A172 (cell line): ENCODE results near the gene FAM78B. TPM values are rescaled to one million over a fixed set of nuclear protein-coding genes. Genes with fewer than 3 reads are reported as not detected.

Experiments used
- DNase-seq: peaks from one replicate; pipeline ENCODE4 v3.0.0-alpha.2; 2015; ENCODE audit warnings: low spot score
- total RNA-seq: library from RNA; depleted of rRNA; stranded (reverse); fragments of >200 nt; shearing (Covaris generic); gene quantifications from 2 replicates; pipeline ENCODE4 v1.2.3, GENCODE V29; 2014

The FAM78B gene
- total RNA-seq, 1 experiment from 2014 or later = 1.6 TPM

GRCh38 chr1:166164995-166165660 is 1.7 kb downstream of the FAM78B start:
- no peak for DNase-seq

- DNase-seq = no peak
These were observed 2.2 kb downstream of the FAM78B start for GRCh38 chr1:166164646-166164994.

GRCh38 chr1:166159656-166160055 is 7.1 kb downstream of the FAM78B start:
- no peak for DNase-seq

- DNase-seq = no peak
These were observed 10.1 kb downstream of the FAM78B start for GRCh38 chr1:166156674-166157073.

- no peak for DNase-seq
These were observed 11.7 kb downstream of the FAM78B start for GRCh38 chr1:166155108-166155507.

- DNase-seq = no peak
These were observed 13.1 kb downstream of the FAM78B start for GRCh38 chr1:166153525-166154314.

- DNase-seq = no peak
These were observed 13.8 kb downstream of the FAM78B start for GRCh38 chr1:166152978-166153377.

GRCh38 chr1:166151804-166152203 is 15.0 kb downstream of the FAM78B start:
- DNase-seq = no peak

- peak; percentile 68 for DNase-seq
These were observed 21.3 kb downstream of the FAM78B start for GRCh38 chr1:166145499-166145898.

- DNase-seq = no peak
These were observed 24.8 kb downstream of the FAM78B start for GRCh38 chr1:166141969-166142368.

GRCh38 chr1:166140251-166140650 is 26.6 kb downstream of the FAM78B start:
- no peak for DNase-seq

GRCh38 chr1:166139735-166140134 is 27.1 kb downstream of the FAM78B start:
- no peak for DNase-seq

- no peak for DNase-seq
These were observed 30.0 kb downstream of the FAM78B start for GRCh38 chr1:166136699-166137401.

- DNase-seq = no peak
These were observed 30.6 kb downstream of the FAM78B start for GRCh38 chr1:166136222-166136621.

- no peak for DNase-seq
These were observed 32.9 kb downstream of the FAM78B start for GRCh38 chr1:166133857-166134256.

- DNase-seq = no peak
These were observed 33.4 kb downstream of the FAM78B start for GRCh38 chr1:166133276-166133841.

- DNase-seq = no peak
These were observed 34.3 kb downstream of the FAM78B start for GRCh38 chr1:166132496-166132895.

- no peak for DNase-seq
These were observed 37.8 kb downstream of the FAM78B start for GRCh38 chr1:166129006-166129405.

- no peak for DNase-seq
These were observed 38.6 kb downstream of the FAM78B start for GRCh38 chr1:166128195-166128594.

- DNase-seq = no peak
These were observed 39.8 kb downstream of the FAM78B start for GRCh38 chr1:166127003-166127402.

GRCh38 chr1:166122873-166123466 is 43.8 kb downstream of the FAM78B start:
- DNase-seq = no peak

- no peak for DNase-seq
These were observed 45.8 kb downstream of the FAM78B start for GRCh38 chr1:166121010-166121409.
